Measurements from ENCODE around the gene PRR35.

The PRR35 gene

DNA sequence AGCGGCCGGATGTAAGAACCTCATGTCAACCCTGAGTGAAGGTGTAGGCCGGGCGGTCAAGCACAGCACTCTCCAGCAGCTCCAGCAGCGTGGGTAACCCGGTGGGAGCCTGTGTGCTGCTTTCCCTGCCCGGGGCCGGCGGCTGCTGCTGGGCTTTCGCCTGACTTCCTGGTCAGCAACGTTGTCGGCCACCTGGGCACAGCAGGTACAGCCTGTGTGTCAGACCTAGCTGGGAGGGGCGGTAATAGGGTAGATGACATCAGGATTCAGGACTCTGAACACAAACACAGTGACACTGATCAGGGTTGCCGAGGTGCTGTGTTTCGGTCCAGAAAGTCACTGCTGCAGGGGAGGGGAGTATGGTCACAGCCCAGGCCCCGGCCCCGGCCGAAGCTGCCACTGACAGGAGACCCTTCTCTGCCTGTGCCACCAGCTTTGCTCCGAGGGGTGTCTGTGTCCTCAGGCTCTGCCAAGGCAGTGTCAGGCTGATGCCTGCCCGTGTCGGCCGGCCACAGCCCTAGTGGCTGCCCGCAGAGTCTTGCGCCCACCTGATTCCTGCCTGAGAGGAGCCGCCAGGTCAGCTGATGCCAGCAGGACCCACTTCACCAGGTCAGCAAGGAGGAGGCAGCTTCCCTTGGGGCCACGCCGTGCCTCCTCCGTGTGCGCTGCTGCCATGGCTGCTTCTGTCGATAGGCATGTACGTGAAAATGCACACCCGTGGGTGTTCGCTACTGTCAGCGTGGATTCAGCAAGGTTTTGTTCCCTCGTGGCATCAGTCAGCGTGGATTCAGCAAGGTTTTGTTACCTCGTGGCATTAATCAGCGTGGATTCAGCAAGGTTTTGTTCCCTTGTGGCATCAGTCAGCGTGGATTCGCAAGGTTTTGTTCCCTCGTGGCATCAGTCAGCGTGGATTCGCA is 38.9 kb downstream of the PRR35 start:
- DNase-seq, result no peak

DNA sequence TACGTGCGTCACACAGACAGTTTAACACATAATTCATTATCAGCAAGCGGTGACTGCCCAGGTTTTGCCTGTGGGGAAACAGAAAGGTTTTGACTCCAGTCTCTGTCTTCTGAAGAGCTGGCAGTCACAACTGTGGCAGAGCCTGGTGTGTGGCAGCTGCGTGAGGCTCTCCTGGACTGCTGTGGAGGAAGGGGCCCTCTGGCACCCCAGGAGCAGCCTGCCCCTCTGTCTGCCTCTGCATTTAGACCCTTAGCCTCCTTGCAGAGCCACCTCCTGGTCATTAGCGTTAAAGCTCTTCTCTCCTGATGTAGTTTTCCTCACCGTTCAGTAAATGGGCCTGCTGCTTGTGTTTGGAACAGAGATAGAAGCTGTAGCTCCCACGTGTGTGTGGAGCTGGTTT is 40.6 kb downstream of the PRR35 start:
- DNase-seq, result no peak

DNA sequence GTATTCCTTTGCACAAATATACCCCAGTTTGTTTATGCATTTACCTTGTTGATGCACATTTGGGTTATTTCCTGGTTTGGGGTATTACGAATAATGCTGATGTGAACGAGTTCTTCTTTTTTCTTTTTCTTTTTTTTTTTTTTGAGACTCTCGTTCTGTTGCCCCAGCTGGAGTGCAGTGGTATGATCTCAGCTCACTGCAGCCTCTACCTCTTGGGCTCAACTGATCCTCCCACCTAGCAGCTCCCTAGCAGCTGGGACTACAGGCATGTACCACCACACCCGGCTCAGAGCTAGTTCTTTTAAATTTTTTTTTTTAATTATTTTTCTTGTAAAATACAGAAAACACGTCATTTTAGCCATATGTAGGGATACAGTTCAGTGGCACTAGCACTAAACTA is 43.7 kb downstream of the PRR35 start:
- no peak for DNase-seq

DNA sequence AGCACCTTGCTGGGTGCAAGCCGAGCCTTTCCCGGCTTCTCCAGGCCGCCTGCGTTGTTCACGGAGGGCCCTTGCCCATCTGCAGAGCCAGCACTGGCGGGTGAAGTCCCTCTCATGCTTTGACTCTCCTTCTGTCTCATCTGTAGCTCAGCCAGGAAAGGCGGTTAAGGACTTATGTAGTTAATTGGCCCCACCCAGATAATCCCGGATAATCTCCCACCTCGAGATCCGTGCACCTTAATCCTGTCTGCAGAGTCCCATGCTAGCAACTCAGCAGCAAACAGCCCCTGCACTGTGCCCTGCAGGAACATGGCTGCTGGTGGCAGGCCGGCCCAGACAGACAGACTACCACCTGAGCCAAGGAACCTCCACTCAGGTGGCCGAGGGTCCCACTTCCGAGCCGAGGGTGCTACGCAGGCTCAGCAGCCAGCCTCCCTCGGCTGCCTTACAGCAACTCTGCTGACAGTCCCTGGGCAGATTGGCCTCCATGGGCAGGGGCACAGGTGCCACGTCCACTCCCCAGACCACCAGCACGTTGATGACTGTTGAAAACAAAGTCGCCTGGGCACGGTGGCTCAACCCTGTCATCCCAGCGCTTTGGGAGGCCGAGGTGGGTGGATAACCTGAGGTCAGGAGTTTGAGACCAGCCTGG is 46.6 kb downstream of the PRR35 start:
- no peak for DNase-seq

DNA sequence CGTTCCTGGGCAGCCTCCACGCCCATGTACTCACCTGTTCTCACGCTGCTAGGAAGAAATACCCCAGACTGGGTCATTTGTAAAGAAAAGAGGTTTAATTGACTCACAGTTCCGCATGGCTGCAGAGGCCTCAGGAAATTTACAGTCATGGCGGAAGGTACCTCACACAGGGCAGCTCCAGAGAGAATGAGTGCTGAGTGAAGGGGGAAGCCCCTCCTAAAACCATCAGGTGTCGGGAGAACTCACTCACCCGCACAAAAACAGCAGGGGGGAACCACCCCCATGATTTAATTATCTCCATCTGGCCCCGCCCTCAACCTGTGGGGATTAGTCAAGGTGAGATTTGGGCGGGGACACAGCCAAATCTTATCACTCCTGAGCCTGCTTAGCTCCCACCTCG is 47.8 kb downstream of the PRR35 start:
- peak; percentile 38 for DNase-seq

DNA sequence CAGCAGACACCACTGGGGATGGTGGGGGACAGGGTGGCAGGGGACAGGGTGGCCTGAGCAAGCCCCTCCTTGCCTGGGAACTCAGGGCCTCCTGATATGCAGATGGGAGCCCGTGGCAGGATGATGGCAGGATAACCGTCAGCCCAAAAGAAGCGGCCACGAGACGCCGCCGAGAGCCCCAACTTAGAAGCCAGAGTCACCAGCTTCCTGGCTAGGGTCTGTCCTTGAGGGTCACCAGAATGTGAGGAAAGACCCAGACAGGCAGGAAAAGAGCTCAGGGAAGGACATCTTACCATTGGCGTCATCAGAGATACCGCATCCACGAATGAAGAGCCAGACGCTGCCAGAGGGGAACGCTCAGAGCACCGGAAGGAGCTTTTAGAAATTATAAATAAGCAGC is 49.1 kb downstream of the PRR35 start:
- no peak for DNase-seq

DNA sequence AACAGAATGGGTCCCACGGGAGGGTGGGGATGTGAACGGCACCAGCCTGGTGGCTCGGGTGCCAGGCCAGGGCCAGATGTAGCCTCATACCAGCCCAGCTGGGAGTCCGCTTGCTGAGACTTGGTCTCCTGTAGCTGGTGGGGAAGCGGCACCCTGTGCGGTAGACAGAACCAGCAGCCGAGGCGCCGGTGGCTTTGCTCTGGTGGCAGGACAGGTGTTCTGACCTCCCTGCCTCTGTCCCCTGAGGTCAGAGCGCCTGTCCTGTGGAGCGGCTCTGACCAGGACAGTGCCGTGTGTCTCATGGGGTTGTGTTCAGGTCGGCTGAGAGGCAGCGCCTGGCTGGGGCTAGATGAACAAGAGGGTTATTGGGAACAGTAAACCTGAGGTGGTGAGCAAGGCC is 49.8 kb downstream of the PRR35 start:
- no peak for DNase-seq

DNA sequence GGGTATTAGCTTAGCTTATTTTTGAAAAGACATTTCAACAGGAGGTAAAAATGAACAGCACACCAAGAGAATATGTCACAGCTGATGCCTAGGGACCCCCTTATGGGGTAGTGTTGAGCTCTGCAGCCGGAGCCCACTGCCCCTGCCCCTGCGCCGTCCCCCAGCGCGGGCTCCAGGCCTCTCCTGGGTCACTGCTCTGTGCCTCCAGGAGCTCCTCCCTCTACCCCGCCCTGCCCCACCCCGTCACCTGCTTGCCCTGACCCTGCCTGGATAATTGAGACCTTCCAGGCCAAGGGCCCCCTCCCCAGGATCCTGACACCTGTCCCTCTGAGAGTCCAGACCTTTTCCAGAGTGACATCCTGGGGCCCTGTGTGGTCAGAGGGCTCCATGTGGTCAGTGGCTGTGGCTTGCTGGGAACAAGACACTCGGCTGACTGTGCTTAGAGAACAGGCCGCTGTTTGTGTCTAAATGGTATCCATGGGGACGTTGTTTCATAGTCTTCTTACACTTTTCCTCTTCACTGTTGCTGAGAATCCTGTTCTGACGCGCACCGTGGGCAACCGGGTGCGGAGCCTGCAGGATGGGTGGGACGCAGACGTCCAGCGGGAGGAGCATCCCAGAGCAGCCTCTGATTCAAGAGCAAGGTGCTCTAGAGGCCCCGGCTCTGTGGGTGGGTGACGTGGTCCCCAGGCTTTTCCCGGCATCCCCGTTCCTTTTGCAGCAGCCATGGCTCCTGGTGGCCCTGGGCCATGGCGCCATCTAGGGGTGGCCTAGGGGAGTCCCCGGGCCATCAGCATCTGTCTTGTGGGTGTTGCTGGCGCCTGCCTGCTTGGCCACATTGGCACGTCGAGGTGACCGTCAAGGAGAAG is 50.6 kb downstream of the PRR35 start:
- peak; percentile 61 for DNase-seq

DNA sequence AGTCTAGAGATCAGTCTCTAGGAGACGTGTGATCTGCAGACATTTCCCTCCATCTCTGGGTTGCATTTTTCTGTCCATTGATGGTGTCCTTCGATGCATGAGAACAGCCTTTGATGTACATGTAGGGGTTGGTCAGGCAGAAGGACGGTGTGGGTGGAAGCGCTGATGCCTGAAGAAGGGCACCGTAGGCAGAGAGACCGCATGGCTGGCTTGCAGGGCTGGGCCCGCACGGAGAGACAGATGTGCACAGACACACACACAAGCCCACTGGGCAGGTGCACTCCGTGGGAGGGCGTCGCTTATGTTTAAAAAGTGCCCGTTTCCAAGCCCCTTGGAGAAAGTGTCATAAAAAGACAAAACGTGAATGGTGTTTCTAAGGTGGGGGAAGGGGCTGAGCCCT is 54.9 kb downstream of the PRR35 start:
- no peak for DNase-seq
